SK-N-SH treated with all-trans-retinoic acid at 6 μM for 48 hours (cell line): ENCODE measurements around the gene PCDHGA1.

ENCODE experiments used
- ATAC-seq: fragments of 200-7000 bp; cut with Tn5 transposase; 3 replicates; pipeline ENCODE4 v1.9.1; 2020; ENCODE audit warnings: mild to moderate bottlenecking, moderate library complexity
- ARNTL ChIP-seq: fragments of 450-650 bp; formaldehyde crosslinking; IDR thresholded peaks from 2 replicates; pipeline ENCODE4 v1.5.0; 2020; ENCODE audit warnings: low read depth, mild to moderate bottlenecking, moderate library complexity, borderline replicate concordance
- BACH2 ChIP-seq: fragments of 250-450 bp; sonication (Bioruptor Pico); IDR thresholded peaks from 2 replicates; pipeline ENCODE4 v1.9.0; 2021; ENCODE audit warnings: mild to moderate bottlenecking, borderline replicate concordance
- CREB5 ChIP-seq: fragments of 250-450 bp; sonication (Bioruptor Pico); IDR thresholded peaks from 2 replicates; pipeline ENCODE4 v1.5.1; 2020; ENCODE audit warnings: low read depth, mild to moderate bottlenecking, moderate library complexity
- CSDC2 ChIP-seq: fragments of 250-450 bp; sonication (Bioruptor Pico); IDR thresholded peaks from 2 replicates; pipeline ENCODE4 v1.5.0; 2020; ENCODE audit warnings: mild to moderate bottlenecking, moderate library complexity
- GLIS3 ChIP-seq: fragments of 250-450 bp; sonication (Bioruptor Pico); IDR thresholded peaks from 2 replicates; pipeline ENCODE4 v1.5.0; 2020; ENCODE audit warnings: mild to moderate bottlenecking, moderate library complexity
- ISL1 ChIP-seq: fragments of 250-450 bp; sonication (Bioruptor Pico); IDR thresholded peaks from 2 replicates; pipeline ENCODE4 v2.1.2; 2022; ENCODE audit warnings: mild to moderate bottlenecking, moderate library complexity
- PATZ1 ChIP-seq: fragments of 250-450 bp; sonication (Bioruptor Pico); IDR thresholded peaks from 2 replicates; pipeline ENCODE4 v1.8.0; 2020; ENCODE audit warnings: mild to moderate bottlenecking, moderate library complexity, borderline replicate concordance
- POU6F1 ChIP-seq: fragments of 250-450 bp; sonication (Bioruptor Pico); IDR thresholded peaks from 2 replicates; pipeline ENCODE4 v1.8.0; 2021; ENCODE audit warnings: low read depth, mild to moderate bottlenecking, moderate library complexity, borderline replicate concordance
- PPARA ChIP-seq: fragments of 250-450 bp; sonication (Bioruptor Pico); IDR thresholded peaks from 2 replicates; pipeline ENCODE4 v1.5.0; 2020; ENCODE audit warnings: mild to moderate bottlenecking, borderline replicate concordance
- RARB ChIP-seq: fragments of 250-450 bp; sonication (Bioruptor Pico); IDR thresholded peaks from 2 replicates; pipeline ENCODE4 v1.8.0; 2021; ENCODE audit warnings: mild to moderate bottlenecking, moderate library complexity
- TCF4 ChIP-seq: fragments of 250-450 bp; sonication (Bioruptor Pico); IDR thresholded peaks from 2 replicates; pipeline ENCODE4 v1.8.0; 2021; ENCODE audit warnings: mild to moderate bottlenecking, moderate library complexity, borderline replicate concordance
- TOX ChIP-seq: fragments of 250-450 bp; sonication (Bioruptor Pico); IDR thresholded peaks from 2 replicates; pipeline ENCODE4 v1.8.0; 2021; ENCODE audit warnings: mild to moderate bottlenecking, moderate library complexity, borderline replicate concordance
- TSHZ2 ChIP-seq: fragments of 250-450 bp; sonication (Bioruptor Pico); IDR thresholded peaks from 2 replicates; pipeline ENCODE4 v1.5.0; 2020; ENCODE audit warnings: mild to moderate bottlenecking, moderate library complexity
- ZC3H10 ChIP-seq: fragments of 250-450 bp; sonication (Bioruptor Pico); IDR thresholded peaks from 2 replicates; pipeline ENCODE4 v1.5.1; 2021; ENCODE audit warnings: mild to moderate bottlenecking, moderate library complexity
- ZFP3 ChIP-seq: fragments of 250-450 bp; sonication (Bioruptor Pico); IDR thresholded peaks from 2 replicates; pipeline ENCODE4 v1.5.0; 2020; ENCODE audit warnings: mild to moderate bottlenecking, moderate library complexity
- ZFP30 ChIP-seq: fragments of 450-650 bp; formaldehyde crosslinking; IDR thresholded peaks from 2 replicates; pipeline ENCODE4 v1.5.0; 2022; ENCODE audit warnings: mild to moderate bottlenecking, moderate library complexity
- ZNF565 ChIP-seq: fragments of 450-650 bp; formaldehyde crosslinking; conservative IDR thresholded peaks from 2 replicates; pipeline ENCODE4 v1.5.0; 2020; ENCODE audit warnings: low read depth, mild to moderate bottlenecking, moderate library complexity
- ZNF70 ChIP-seq: fragments of 450-650 bp; formaldehyde crosslinking; IDR thresholded peaks from 2 replicates; pipeline ENCODE4 v1.5.0; 2020; ENCODE audit warnings: mild to moderate bottlenecking, moderate library complexity
- ZNF8 ChIP-seq: fragments of 450-650 bp; formaldehyde crosslinking; IDR thresholded peaks from 2 replicates; pipeline ENCODE4 v1.5.0; 2020; ENCODE audit warnings: mild to moderate bottlenecking, moderate library complexity

PCDHGA1 gene

GRCh38 chr5:141510850-141511601 is 180.7 kb downstream of the PCDHGA1 start:
- no peak for ATAC-seq
- TF ChIP-seq RARB: no peak
- no peak for TF ChIP-seq ZNF8 (CRISPR knock-in tag)
- no peak for TF ChIP-seq PPARA (CRISPR knock-in tag)
- TF ChIP-seq TCF4 (CRISPR knock-in tag): no peak
- no peak for TF ChIP-seq CSDC2 (CRISPR knock-in tag)
- no peak for TF ChIP-seq ZFP30

- ATAC-seq: no peak
- TF ChIP-seq TOX: no peak
- TF ChIP-seq ZNF8 (CRISPR knock-in tag): no peak
- TF ChIP-seq PPARA (CRISPR knock-in tag): no peak
- TF ChIP-seq BACH2 (CRISPR knock-in tag): no peak
- TF ChIP-seq ISL1 (CRISPR knock-in tag): no peak
- no peak for TF ChIP-seq ARNTL (CRISPR knock-in tag)
These were observed 181.5 kb downstream of the PCDHGA1 start for GRCh38 chr5:141511771-141512325.

- TF ChIP-seq CSDC2 (CRISPR knock-in tag) (no peak), GLIS3 (CRISPR knock-in tag) (no peak), CREB5 (no peak), ZC3H10 (CRISPR knock-in tag) (no peak), ARNTL (CRISPR knock-in tag) (no peak), PATZ1 (no peak), ZFP30 (no peak), ZNF70 (no peak), POU6F1 (no peak), TOX (no peak), PPARA (CRISPR knock-in tag) (no peak), TSHZ2 (CRISPR knock-in tag) (no peak), BACH2 (CRISPR knock-in tag) (no peak)
- ATAC-seq: no peak
These were observed 182.1 kb downstream of the PCDHGA1 start for GRCh38 chr5:141512390-141512910.

- no peak for ATAC-seq
- no peak for TF ChIP-seq ZNF565 (CRISPR knock-in tag)
- no peak for TF ChIP-seq ZNF8 (CRISPR knock-in tag)
- 0 out of 2 replicates have a peak, but pooled peaks have one; percentile 7 for TF ChIP-seq ZFP3 (CRISPR knock-in tag)
These were observed 182.8 kb downstream of the PCDHGA1 start for GRCh38 chr5:141512911-141513626.
